ENCODE data around the gene EPS8L1. TPM values are rescaled to one million over a fixed set of nuclear protein-coding genes. Genes with fewer than 3 reads are reported as not detected.

The EPS8L1 gene
- total RNA-seq, 4 donors from 2014 or later: 60.6 to 84.8 (median 73.3) TPM

- intact Hi-C loops (cut with DNase I): no loop called here
- no peak overlapping the region for H3K27ac ChIP-seq
- peaks cover 0 to 13% of the 10 kb centered on the region in 2 donors for H3K4me1 ChIP-seq
- 88 to 94% methylated on average over 25 to 27 of the region's 32 CpGs for WGBS, 2 donors
- DNase-seq: no peak
- H3K27me3 ChIP-seq: no peaks in the 10 kb centered on the region
- TF ChIP-seq CTCF (IDR thresholded peaks at IDR 0.05): no peak
- no peak for TF ChIP-seq POLR2A (IDR thresholded peaks at IDR 0.05)
- no peaks in the 10 kb centered on the region for H3K9me3 ChIP-seq
- H3K4me3 ChIP-seq (replicated peaks in 1 of 3): no peak overlapping the region
- peaks cover 27 to 28% of the 10 kb centered on the region in 2 donors for H3K36me3 ChIP-seq
Observed at GRCh38 chr19:55091126-55091910, 15.6 kb downstream of the EPS8L1 start.

GRCh38 chr19:55091955-55092354 is 16.3 kb downstream of the EPS8L1 start:
- Histone ChIP-seq H3K27ac (no peak overlapping the region), H3K4me1 (peaks cover 0 to 9% of the 10 kb centered on the region in 2 donors), H3K4me3 (replicated peaks in 1 of 3) (no peak overlapping the region), H3K36me3 (peaks cover 27 to 28% of the 10 kb centered on the region in 2 donors), H3K9me3 (no peaks in the 10 kb centered on the region), H3K27me3 (no peaks in the 10 kb centered on the region)
- intact Hi-C loops (cut with DNase I): no loop called here
- DNase-seq: no peak
- 85 to 91% methylated on average over 15 to 24 of the region's 27 CpGs for WGBS, 2 donors
- TF ChIP-seq CTCF (IDR thresholded peaks at IDR 0.05) (no peak), POLR2A (IDR thresholded peaks at IDR 0.05) (no peak)

GRCh38 chr19:55092423-55093318 is 17.0 kb downstream of the EPS8L1 start:
- 86 to 90% methylated on average over 20 to 25 of the region's 49 CpGs for WGBS, 2 donors
- TF ChIP-seq POLR2A (IDR thresholded peaks at IDR 0.05): no peak
- no peak for TF ChIP-seq CTCF (IDR thresholded peaks at IDR 0.05)
- H3K36me3 ChIP-seq: peaks cover 27 to 28% of the 10 kb centered on the region in 2 donors

GRCh38 chr19:55094456-55095259 is 19.0 kb downstream of the EPS8L1 start:
- no peak overlapping the region for H3K27ac ChIP-seq
- no peak overlapping the region for H3K4me3 ChIP-seq (replicated peaks in 1 of 3)
- no peaks in the 10 kb centered on the region for H3K27me3 ChIP-seq
- DNase-seq: no peak
- intact Hi-C loops (cut with DNase I): no loop called here
- no peaks in the 10 kb centered on the region for H3K4me1 ChIP-seq
- TF ChIP-seq CTCF (IDR thresholded peaks at IDR 0.05) (no peak), POLR2A (IDR thresholded peaks at IDR 0.05) (no peak)
- peaks cover 31 to 33% of the 10 kb centered on the region in 2 donors for H3K36me3 ChIP-seq
- H3K9me3 ChIP-seq: no peaks in the 10 kb centered on the region
- 88 to 91% methylated on average over 21 to 32 of the region's 32 CpGs for whole genome bisulfite sequencing, 2 donors

More at GRCh38 chr19:55092423-55093318, 17.0 kb downstream of the EPS8L1 start:
- no peaks in the 10 kb centered on the region for H3K9me3 ChIP-seq
- intact Hi-C loops (cut with DNase I): no loop called here
- peaks cover 0 to 7% of the 10 kb centered on the region in 2 donors for H3K4me1 ChIP-seq
- no peak overlapping the region for H3K27ac ChIP-seq
- DNase-seq: no peak
- no peaks in the 10 kb centered on the region for H3K27me3 ChIP-seq
- no peak overlapping the region for H3K4me3 ChIP-seq (replicated peaks in 1 of 3)

Measured in thyroid gland (tissue), 4 donors.